ENCODE measurements around the gene MINDY4.

The MINDY4 gene

DNA sequence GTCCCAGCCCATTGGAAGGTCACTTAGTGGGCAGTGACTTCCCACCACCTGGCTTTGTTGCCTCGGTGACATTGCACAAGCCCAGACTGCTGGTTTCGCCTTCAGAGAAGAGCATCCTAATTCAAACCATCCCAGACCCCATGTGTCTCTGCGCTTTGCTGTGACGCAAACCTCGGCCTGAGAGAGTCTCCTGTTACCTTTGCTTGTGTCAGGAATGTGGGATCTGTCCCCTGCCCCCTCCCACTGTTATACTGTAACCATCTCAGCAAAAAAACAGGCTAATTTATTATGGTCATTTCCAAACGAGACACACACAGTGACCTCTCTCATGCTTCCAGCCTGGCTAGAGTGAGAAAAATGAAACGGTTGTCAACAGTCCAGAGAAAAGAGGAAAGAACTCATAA, 115.4 kb downstream of the MINDY4 start:
- no peaks in the 10 kb centered on the region for H3K36me3 ChIP-seq (ENCODE audit: control insufficient read depth, low read length)
- TF ChIP-seq EZH2phosphoT487 (IDR thresholded peaks at IDR 0.05; ENCODE audit: borderline replicate concordance, low read length) = no peak
- TF ChIP-seq, protein P1, sequence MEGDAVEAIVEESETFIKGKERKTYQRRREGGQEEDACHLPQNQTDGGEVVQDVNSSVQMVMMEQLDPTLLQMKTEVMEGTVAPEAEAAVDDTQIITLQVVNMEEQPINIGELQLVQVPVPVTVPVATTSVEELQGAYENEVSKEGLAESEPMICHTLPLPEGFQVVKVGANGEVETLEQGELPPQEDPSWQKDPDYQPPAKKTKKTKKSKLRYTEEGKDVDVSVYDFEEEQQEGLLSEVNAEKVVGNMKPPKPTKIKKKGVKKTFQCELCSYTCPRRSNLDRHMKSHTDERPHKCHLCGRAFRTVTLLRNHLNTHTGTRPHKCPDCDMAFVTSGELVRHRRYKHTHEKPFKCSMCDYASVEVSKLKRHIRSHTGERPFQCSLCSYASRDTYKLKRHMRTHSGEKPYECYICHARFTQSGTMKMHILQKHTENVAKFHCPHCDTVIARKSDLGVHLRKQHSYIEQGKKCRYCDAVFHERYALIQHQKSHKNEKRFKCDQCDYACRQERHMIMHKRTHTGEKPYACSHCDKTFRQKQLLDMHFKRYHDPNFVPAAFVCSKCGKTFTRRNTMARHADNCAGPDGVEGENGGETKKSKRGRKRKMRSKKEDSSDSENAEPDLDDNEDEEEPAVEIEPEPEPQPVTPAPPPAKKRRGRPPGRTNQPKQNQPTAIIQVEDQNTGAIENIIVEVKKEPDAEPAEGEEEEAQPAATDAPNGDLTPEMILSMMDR (IDR thresholded peaks at IDR 0.05; ENCODE audit: low read depth, low read length, poor library complexity, severe bottlenecking) = no peak
- H3K79me2 ChIP-seq (ENCODE audit: control insufficient read depth, low read length) = no peaks in the 10 kb centered on the region
- H3K4me3 ChIP-seq (ENCODE audit: low read length) = no peak overlapping the region
- H3K27me3 ChIP-seq (ENCODE audit: control insufficient read depth, low read length) = no peaks in the 10 kb centered on the region
- 0 out of 2 replicates have a peak, but pooled peaks cover 2% of the 10 kb centered on the region for H3K9me3 ChIP-seq (ENCODE audit: control insufficient read depth, insufficient read depth, low read length)
- H3K9me2 ChIP-seq (replicated peaks; ENCODE audit: control insufficient read depth, low read length) = no peaks in the 10 kb centered on the region
- H3K4me2 ChIP-seq (ENCODE audit: low read length) = no peak overlapping the region
- H3K27ac ChIP-seq (ENCODE audit: low read depth, low read length) = no peak overlapping the region
- H3K4me1 ChIP-seq (ENCODE audit: control insufficient read depth, low read length) = peaks cover 22% of the 10 kb centered on the region
- H4K20me1 ChIP-seq (ENCODE audit: control insufficient read depth, insufficient read depth, low read depth, low read length) = no peaks in the 10 kb centered on the region
- no peaks in the 10 kb centered on the region for H3F3A ChIP-seq (ENCODE audit: control insufficient read depth, insufficient read depth)

GRCh38 chr7:30887464-30887872, 116.3 kb downstream of the MINDY4 start:
- H3K4me2 ChIP-seq (ENCODE audit: low read length) = no peak overlapping the region
- no peaks in the 10 kb centered on the region for H3K79me2 ChIP-seq (ENCODE audit: control insufficient read depth, low read length)
- H3K9me3 ChIP-seq (ENCODE audit: control insufficient read depth, insufficient read depth, low read length) = 0 out of 2 replicates have a peak, but pooled peaks cover 2% of the 10 kb centered on the region
- no peaks in the 10 kb centered on the region for H3F3A ChIP-seq (ENCODE audit: control insufficient read depth, insufficient read depth)
- H3K27me3 ChIP-seq (ENCODE audit: control insufficient read depth, low read length) = no peaks in the 10 kb centered on the region
- no peak overlapping the region for H3K27ac ChIP-seq (ENCODE audit: low read depth, low read length)
- H4K20me1 ChIP-seq (ENCODE audit: control insufficient read depth, insufficient read depth, low read depth, low read length) = no peaks in the 10 kb centered on the region
- no peaks in the 10 kb centered on the region for H3K36me3 ChIP-seq (ENCODE audit: control insufficient read depth, low read length)
- H3K4me3 ChIP-seq (ENCODE audit: low read length) = no peak overlapping the region
- no peaks in the 10 kb centered on the region for H3K9me2 ChIP-seq (replicated peaks; ENCODE audit: control insufficient read depth, low read length)
- peaks cover 22% of the 10 kb centered on the region for H3K4me1 ChIP-seq (ENCODE audit: control insufficient read depth, low read length)
- TF ChIP-seq, protein P1 (IDR thresholded peaks at IDR 0.05; ENCODE audit: low read depth, low read length, poor library complexity, severe bottlenecking) = no peak

GRCh38 chr7:30888747-30889146, 117.5 kb downstream of the MINDY4 start:
- Histone ChIP-seq H3K36me3 (ENCODE audit: control insufficient read depth, low read length) (no peaks in the 10 kb centered on the region), H3K27me3 (ENCODE audit: control insufficient read depth, low read length) (no peaks in the 10 kb centered on the region), H3K4me2 (ENCODE audit: low read length) (no peak overlapping the region), H3K9me3 (ENCODE audit: control insufficient read depth, insufficient read depth, low read length) (0 out of 2 replicates have a peak, but pooled peaks cover 2% of the 10 kb centered on the region), H3K79me2 (ENCODE audit: control insufficient read depth, low read length) (no peaks in the 10 kb centered on the region), H3K4me3 (ENCODE audit: low read length) (no peak overlapping the region), H3K4me1 (ENCODE audit: control insufficient read depth, low read length) (peaks cover 22% of the 10 kb centered on the region), H3K9me2 (replicated peaks; ENCODE audit: control insufficient read depth, low read length) (no peaks in the 10 kb centered on the region), H4K20me1 (ENCODE audit: control insufficient read depth, insufficient read depth, low read depth, low read length) (no peaks in the 10 kb centered on the region), H3F3A (ENCODE audit: control insufficient read depth, insufficient read depth) (no peaks in the 10 kb centered on the region), H3K27ac (ENCODE audit: low read depth, low read length) (no peak overlapping the region)
- no peak for TF ChIP-seq EZH2phosphoT487 (IDR thresholded peaks at IDR 0.05; ENCODE audit: borderline replicate concordance, low read length)
- TF ChIP-seq, protein P1 (IDR thresholded peaks at IDR 0.05; ENCODE audit: low read depth, low read length, poor library complexity, severe bottlenecking) = no peak
